ENCODE results near the gene TTBK2.
A peak's percentile ranks its signal among the peaks of the same experiment; 100 is the strongest.

The TTBK2 gene

GRCh38 chr15:42750306-42750705, 170.3 kb downstream of the TTBK2 start:
- no peak for DNase-seq

- DNase-seq, result no peak
Measured at GRCh38 chr15:42749266-42749665, 171.3 kb downstream of the TTBK2 start.

- DNase-seq, result no peak
Measured at GRCh38 chr15:42744195-42744594, 176.4 kb downstream of the TTBK2 start.

GRCh38 chr15:42742149-42742548, 178.4 kb downstream of the TTBK2 start:
- DNase-seq, result no peak

GRCh38 chr15:42741710-42742109, 178.9 kb downstream of the TTBK2 start:
- DNase-seq, result no peak

GRCh38 chr15:42737529-42738328, 182.8 kb downstream of the TTBK2 start:
- DNase-seq, result no peak

- DNase-seq, result peak; percentile 96
Measured at GRCh38 chr15:42736793-42737528, 183.6 kb downstream of the TTBK2 start, which contains the start of gene CDAN1. TSS of gene CDAN1 (minus strand) at chr15:42737128. CDS start at chr15:42737102, 26 bp downstream.

GRCh38 chr15:42736178-42736792, 184.3 kb downstream of the TTBK2 start:
- no peak for DNase-seq

GRCh38 chr15:42735382-42736165, 185.0 kb downstream of the TTBK2 start:
- DNase-seq, result no peak

GRCh38 chr15:42734076-42734672, 186.4 kb downstream of the TTBK2 start:
- DNase-seq, result no peak

GRCh38 chr15:42733027-42733426, 187.6 kb downstream of the TTBK2 start:
- DNase-seq, result no peak

- DNase-seq, result no peak
Measured at GRCh38 chr15:42732095-42732827, 188.3 kb downstream of the TTBK2 start.

- no peak for DNase-seq
Measured at GRCh38 chr15:42731461-42731860, 189.1 kb downstream of the TTBK2 start.

GRCh38 chr15:42730536-42730935, 190.0 kb downstream of the TTBK2 start:
- DNase-seq, result no peak

GRCh38 chr15:42730135-42730534, 190.4 kb downstream of the TTBK2 start:
- DNase-seq, result no peak

GRCh38 chr15:42729409-42729808, 191.2 kb downstream of the TTBK2 start:
- DNase-seq, result no peak

GRCh38 chr15:42728972-42729371, 191.6 kb downstream of the TTBK2 start:
- no peak for DNase-seq

- DNase-seq, result no peak
Measured at GRCh38 chr15:42728560-42728959, 192.0 kb downstream of the TTBK2 start.

- DNase-seq, result no peak
Measured at GRCh38 chr15:42727750-42728381, 192.7 kb downstream of the TTBK2 start.

GRCh38 chr15:42726114-42726513, 194.5 kb downstream of the TTBK2 start:
- DNase-seq, result no peak

- DNase-seq, result no peak
Measured at GRCh38 chr15:42725331-42725903, 195.2 kb downstream of the TTBK2 start.

Measured in activated CD4-positive, CD25-positive, alpha-beta regulatory T cell treated with anti-CD3 and anti-CD28 coated beads, Interleukin-2, amount 50 U/mL, for 72 hours (primary cell).